GM21576 (cell line): ENCODE results near the gene APRT.
"Not testable (repeated sequence)": the region's sequence is repeated elsewhere in the genome, so short reads cannot be mapped to it uniquely, and the experiment has no call there.

Experiments
- ATAC-seq: cut with Tn5 transposase; IDR thresholded peaks from one replicate; pipeline ENCODE4 v1.9.1; 2021; ENCODE audit warnings: mild to moderate bottlenecking, moderate library complexity; ENCODE audit not compliant: unreplicated experiment

Gene APRT

GRCh38 chr16:88823646-88824045, 11.9 kb upstream of the APRT start:
- not testable (repeated sequence) for ATAC-seq

GRCh38 chr16:88822281-88823040, 10.7 kb upstream of the APRT start:
- no peak for ATAC-seq

GRCh38 chr16:88821168-88821850, 9.6 kb upstream of the APRT start:
- no peak for ATAC-seq

- ATAC-seq = no peak
Measured at GRCh38 chr16:88820385-88821025, 8.8 kb upstream of the APRT start.

- ATAC-seq = no peak
Measured at GRCh38 chr16:88819126-88819525, 7.4 kb upstream of the APRT start.

GRCh38 chr16:88818575-88818874, 6.8 kb upstream of the APRT start:
- no peak for ATAC-seq

- no peak for ATAC-seq
Measured at GRCh38 chr16:88817785-88818574, 6.3 kb upstream of the APRT start.

GRCh38 chr16:88816736-88817535, 5.2 kb upstream of the APRT start:
- no peak for ATAC-seq

GRCh38 chr16:88815901-88816589, 4.3 kb upstream of the APRT start:
- no peak for ATAC-seq

- no peak for ATAC-seq
Measured at GRCh38 chr16:88815227-88815626, 3.5 kb upstream of the APRT start.

- ATAC-seq = no peak
Measured at GRCh38 chr16:88814144-88814502, 2.4 kb upstream of the APRT start.

GRCh38 chr16:88813269-88814143, 1.8 kb upstream of the APRT start:
- ATAC-seq = no peak

- no peak for ATAC-seq
Measured at GRCh38 chr16:88812513-88813268, 963 bp upstream of the APRT start.

- peak; percentile 34 for ATAC-seq
Measured at GRCh38 chr16:88810912-88811768, 588 bp downstream of the APRT start.

GRCh38 chr16:88810166-88810911, 1.4 kb downstream of the APRT start:
- no peak for ATAC-seq

GRCh38 chr16:88809676-88810165, 2.0 kb downstream of the APRT start:
- ATAC-seq = no peak
